Cardiac muscle cell (in vitro differentiated cells and primary cell): ENCODE results near the gene FBRSL1. TPM values are rescaled to one million over a fixed set of nuclear protein-coding genes. Genes with fewer than 3 reads are reported as not detected.
A peak's percentile ranks its signal among the peaks of the same experiment; 100 is the strongest.

ENCODE experiments used
- DNase-seq, 2 donors: peaks; one replicate each; pipeline versions ENCODE4 v3.0.0 to v3.0.0-alpha.2; 2010 to 2017; ENCODE audit warnings: low read depth in 1 of 2, low spot score in 1 of 2
- H3K27ac ChIP-seq: fragments of 200-600 bp; sonication (generic); 2 replicates; pipeline ENCODE4 v1.5.1; 2016
- H3K27me3 ChIP-seq: fragments of 200-600 bp; sonication (generic); 2 replicates; pipeline ENCODE4 v1.6.0; 2016; ENCODE audit warnings: control low read depth
- H3K36me3 ChIP-seq: fragments of 200-600 bp; sonication (generic); 2 replicates; pipeline ENCODE4 v1.5.1; 2016; ENCODE audit warnings: control low read depth
- H3K4me1 ChIP-seq: fragments of 200-600 bp; sonication (generic); 2 replicates; pipeline ENCODE4 v1.8.1; 2017; ENCODE audit warnings: low read depth, mild to moderate bottlenecking, mixed run types
- H3K4me3 ChIP-seq: fragments of 200-600 bp; sonication (generic); 2 replicates; pipeline ENCODE4 v1.5.1; 2016; ENCODE audit warnings: mild to moderate bottlenecking
- H3K9me3 ChIP-seq: fragments of 200-600 bp; sonication (generic); 2 replicates; pipeline ENCODE4 v1.5.1; 2017; ENCODE audit warnings: low read depth, mild to moderate bottlenecking, control low read depth
- polyA plus RNA-seq: library from polyadenylated mRNA; unstranded; fragments of >200 nt; fragmentation: Nextera tagmentation; extraction: Ambion mirVana; gene quantifications from 2 replicates; pipeline ENCODE4 v1.2.1, GENCODE V29; 2016
- total RNA-seq: library from RNA; depleted of rRNA; stranded (reverse); fragments of >200 nt; gene quantifications from 2 replicates; pipeline ENCODE4 v1.2.3, GENCODE V29; 2016
- TF ChIP-seq, protein P1 (sequence below): IDR thresholded peaks from 2 replicates; pipeline ENCODE4 v1.5.1; 2012; ENCODE audit warnings: low read depth, mild to moderate bottlenecking, low read length

FBRSL1 gene
- total and polyA plus RNA-seq, 2 experiments from 2014 or later = 37.3 to 45.0 TPM

DNA sequence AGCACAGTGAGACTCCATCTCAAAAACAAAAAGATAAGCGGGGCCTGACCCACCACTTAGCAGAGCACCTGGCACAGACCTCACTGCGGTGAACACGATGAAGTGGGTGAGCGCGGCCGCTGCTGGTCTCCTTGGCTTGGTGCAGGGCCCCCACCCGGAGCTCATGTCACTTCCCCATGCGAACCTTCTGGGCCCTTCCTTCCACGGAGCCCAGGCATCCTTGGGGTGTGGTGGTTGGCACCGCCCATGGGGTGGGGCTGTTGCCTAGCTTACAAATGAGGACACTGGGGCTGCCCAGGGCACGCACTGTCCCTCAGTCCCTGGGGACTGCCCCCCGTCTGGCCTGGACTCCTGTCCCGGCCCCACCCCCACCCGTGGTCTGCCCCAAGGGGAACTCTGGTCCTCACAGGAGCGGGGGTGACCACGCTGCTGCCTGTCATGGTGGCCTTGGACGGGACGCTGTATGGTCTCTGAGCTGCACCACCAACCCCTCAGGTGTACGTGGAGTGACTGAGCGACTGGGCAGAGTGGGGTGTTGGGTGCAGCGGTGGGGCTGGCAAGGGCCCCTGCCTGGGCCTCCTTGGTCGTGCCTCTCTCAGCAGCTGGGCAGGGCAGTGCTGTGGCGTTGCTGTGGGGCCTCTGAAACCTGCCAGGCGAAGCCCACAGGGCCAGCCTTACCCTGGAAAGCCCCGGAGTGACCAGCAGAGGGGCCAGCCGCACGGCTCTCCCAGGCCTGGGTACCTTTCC is 15.3 kb downstream of the FBRSL1 start:
- Histone ChIP-seq H3K9me3 (no peaks in the 10 kb centered on the region), H3K4me3 (no peak overlapping the region), H3K4me1 (peaks cover 41% of the 10 kb centered on the region), H3K27me3 (peaks cover 15% of the 10 kb centered on the region), H3K27ac (no peak overlapping the region), H3K36me3 (no peaks in the 10 kb centered on the region)
- no peak for DNase-seq
- TF ChIP-seq, protein P1, sequence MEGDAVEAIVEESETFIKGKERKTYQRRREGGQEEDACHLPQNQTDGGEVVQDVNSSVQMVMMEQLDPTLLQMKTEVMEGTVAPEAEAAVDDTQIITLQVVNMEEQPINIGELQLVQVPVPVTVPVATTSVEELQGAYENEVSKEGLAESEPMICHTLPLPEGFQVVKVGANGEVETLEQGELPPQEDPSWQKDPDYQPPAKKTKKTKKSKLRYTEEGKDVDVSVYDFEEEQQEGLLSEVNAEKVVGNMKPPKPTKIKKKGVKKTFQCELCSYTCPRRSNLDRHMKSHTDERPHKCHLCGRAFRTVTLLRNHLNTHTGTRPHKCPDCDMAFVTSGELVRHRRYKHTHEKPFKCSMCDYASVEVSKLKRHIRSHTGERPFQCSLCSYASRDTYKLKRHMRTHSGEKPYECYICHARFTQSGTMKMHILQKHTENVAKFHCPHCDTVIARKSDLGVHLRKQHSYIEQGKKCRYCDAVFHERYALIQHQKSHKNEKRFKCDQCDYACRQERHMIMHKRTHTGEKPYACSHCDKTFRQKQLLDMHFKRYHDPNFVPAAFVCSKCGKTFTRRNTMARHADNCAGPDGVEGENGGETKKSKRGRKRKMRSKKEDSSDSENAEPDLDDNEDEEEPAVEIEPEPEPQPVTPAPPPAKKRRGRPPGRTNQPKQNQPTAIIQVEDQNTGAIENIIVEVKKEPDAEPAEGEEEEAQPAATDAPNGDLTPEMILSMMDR = no peak

DNA sequence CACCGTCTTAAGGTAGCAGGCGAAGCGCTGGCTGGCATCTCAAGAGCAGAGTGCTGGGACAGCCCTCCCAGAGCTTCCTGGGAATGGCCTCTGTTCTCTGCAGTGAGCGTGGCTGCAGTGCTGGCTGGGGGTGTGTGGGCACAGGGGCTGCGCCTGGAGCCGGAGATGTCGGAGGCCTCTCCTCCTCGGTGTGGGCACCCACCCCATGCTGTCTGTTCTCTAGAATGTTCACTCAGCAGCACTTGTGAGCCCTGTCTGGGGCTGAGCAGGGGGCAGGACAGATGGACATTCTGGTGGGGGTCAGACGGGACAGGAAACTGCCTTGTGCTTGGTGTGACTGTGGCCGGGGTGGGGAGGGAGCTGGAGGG is 15.9 kb downstream of the FBRSL1 start:
- no peaks in the 10 kb centered on the region for H3K9me3 ChIP-seq
- H3K36me3 ChIP-seq = no peaks in the 10 kb centered on the region
- DNase-seq = no peak
- no peak overlapping the region for H3K27ac ChIP-seq
- peaks cover 36% of the 10 kb centered on the region for H3K4me1 ChIP-seq
- H3K4me3 ChIP-seq = no peak overlapping the region
- TF ChIP-seq, protein P1 = no peak
- peaks cover 19% of the 10 kb centered on the region for H3K27me3 ChIP-seq

DNA sequence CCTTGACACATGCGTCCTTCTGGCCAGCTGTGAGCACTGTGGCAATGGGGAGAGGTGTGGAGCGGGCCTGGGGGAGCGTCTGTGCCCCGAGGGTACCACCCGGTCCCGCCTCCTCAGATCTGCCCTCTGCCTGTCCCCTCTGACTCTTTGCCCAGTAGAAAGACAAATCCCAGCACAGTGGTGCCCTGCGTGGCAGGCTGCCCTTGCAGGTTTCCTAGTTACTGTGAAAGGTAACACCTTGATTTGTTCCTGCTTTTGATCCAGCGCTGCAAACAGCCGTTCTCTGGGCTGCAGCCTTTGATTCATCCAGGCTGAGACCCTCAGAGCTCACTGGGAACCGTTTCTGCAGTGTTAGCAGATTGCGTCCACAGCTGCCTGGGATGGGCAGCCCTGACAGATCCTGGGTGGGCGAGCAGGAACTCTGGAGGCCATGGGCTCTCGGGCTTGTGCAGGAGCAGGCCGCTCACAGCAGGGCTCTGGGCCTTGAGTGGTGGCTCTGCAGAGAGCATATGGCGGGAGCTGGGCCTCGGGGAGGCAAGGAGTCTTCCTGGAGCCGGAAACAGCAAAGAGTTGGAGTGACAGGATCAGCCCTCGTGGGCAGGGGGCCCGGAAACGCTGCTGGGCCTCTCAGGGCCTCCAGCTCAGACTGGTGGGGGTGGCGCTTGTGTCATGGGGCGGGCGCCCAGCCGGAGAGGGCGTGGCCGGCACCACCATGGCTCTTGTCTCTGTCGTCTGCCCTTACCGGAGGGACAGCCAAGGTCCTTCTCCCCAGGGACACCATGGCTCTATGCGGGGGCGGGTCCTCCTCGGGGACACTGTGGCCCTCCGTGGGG is 16.6 kb downstream of the FBRSL1 start:
- Histone ChIP-seq H3K27ac (peak overlapping the region; percentile 37), H3K9me3 (no peaks in the 10 kb centered on the region), H3K36me3 (no peaks in the 10 kb centered on the region), H3K27me3 (peaks cover 19% of the 10 kb centered on the region), H3K4me3 (no peak overlapping the region), H3K4me1 (peaks cover 29% of the 10 kb centered on the region)
- TF ChIP-seq, protein P1 = no peak
- peak; percentile 58 to 92 for DNase-seq

DNA sequence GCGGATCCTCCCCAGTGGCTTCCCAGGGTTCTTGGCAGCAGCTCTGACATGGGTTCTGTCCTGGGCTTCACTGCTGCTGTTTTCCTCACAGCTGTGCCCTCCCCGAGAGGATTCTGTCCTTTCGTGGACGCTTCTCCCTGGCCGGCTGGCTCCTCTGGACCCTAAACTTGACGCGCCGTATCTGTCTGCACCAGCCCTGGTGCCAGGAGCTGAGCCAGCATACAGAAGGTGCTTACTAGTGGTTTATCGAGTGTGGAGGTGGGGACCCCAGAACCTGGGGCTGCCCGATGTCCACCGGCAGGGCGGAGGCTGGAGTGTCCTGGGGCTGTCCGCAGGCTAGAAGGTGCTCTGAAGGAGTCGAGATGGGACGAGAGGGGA is 17.2 kb downstream of the FBRSL1 start:
- Histone ChIP-seq H3K27me3 (peaks cover 19% of the 10 kb centered on the region), H3K27ac (peak overlapping the region; percentile 37), H3K4me3 (no peak overlapping the region), H3K9me3 (no peaks in the 10 kb centered on the region), H3K4me1 (peaks cover 23% of the 10 kb centered on the region), H3K36me3 (no peaks in the 10 kb centered on the region)
- TF ChIP-seq, protein P1 = no peak
- no peak for DNase-seq

DNA sequence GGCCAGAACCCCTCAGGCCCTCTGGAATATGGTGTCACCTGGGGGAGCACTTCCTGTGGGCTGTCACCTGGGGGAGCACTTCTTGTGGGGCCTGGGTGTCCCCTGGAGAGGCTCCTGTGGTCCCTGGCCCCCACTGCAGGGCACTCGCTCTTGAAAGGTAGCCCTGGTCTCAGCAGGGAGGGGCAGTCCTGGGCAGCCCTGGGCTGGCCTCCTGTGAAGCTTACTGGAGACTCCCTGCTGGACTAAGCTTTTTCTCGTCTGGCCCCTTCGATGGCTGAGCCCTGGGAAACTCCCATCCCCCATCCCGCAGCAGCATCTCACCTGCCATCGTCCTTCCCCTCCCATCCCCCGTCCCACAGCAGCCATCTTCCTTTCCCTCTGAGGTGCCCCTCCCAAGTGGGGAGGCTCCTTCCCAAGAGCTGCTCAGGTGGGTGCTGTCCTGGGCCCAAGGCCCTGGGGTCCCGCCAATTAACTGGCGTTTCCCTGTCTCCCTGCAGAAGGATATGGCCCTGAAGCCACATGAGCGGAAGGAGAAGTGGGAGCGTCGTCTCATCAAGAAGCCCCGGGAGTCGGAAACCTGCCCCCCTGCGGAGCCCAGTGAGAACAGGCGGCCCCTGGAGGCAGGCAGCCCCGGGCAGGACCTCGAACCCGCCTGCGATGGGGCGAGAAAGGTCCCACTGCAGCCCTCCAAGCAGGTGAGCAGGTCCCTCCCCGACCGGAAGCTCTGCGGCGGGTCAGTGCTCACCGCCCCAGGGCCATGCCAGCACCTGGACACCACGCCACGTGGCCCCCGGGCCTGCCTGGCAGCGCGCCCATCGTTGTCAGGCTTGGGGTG is 17.9 kb downstream of the FBRSL1 start:
- Histone ChIP-seq H3K4me3 (no peak overlapping the region), H3K27me3 (peaks cover 19% of the 10 kb centered on the region), H3K9me3 (no peaks in the 10 kb centered on the region), H3K4me1 (peaks cover 20% of the 10 kb centered on the region), H3K27ac (peak overlapping the region; percentile 37), H3K36me3 (no peaks in the 10 kb centered on the region)
- no peak for DNase-seq
- TF ChIP-seq, protein P1 = no peak
